Karpas-422 (cell line): ENCODE data around the gene SAMD13. TPM values are rescaled to one million over a fixed set of nuclear protein-coding genes. Genes with fewer than 3 reads are reported as not detected.

ENCODE experiments used
- DNase-seq: peaks from one replicate; pipeline ENCODE4 v3.0.0-alpha.2; 2015
- H2AFZ ChIP-seq: fragments of 200-600 bp; sonication (generic); 2 replicates; pipeline ENCODE4 v1.6.1; 2014; ENCODE audit warnings: antibody characterized with exemption, low read length, mixed read lengths
- H3K27ac ChIP-seq: fragments of 200-600 bp; sonication (generic); 2 replicates; pipeline ENCODE4 v1.5.1; 2014; ENCODE audit warnings: mild to moderate bottlenecking, low read length, moderate library complexity
- H3K27me3 ChIP-seq: fragments of 200-600 bp; sonication (generic); 2 replicates; pipeline ENCODE4 v1.6.1; 2014; ENCODE audit warnings: low read length, mixed read lengths
- H3K36me3 ChIP-seq: fragments of 200-600 bp; sonication (generic); 2 replicates; pipeline ENCODE4 v1.6.1; 2014; ENCODE audit warnings: low read length, mixed read lengths; ENCODE audit not compliant: insufficient read depth
- H3K4me1 ChIP-seq: fragments of 200-600 bp; sonication (generic); 2 replicates; pipeline ENCODE4 v1.6.1; 2014; ENCODE audit warnings: mild to moderate bottlenecking, low read length, mixed read lengths
- H3K4me2 ChIP-seq: fragments of 200-600 bp; sonication (generic); 2 replicates; pipeline ENCODE4 v1.6.1; 2014; ENCODE audit warnings: low read length, low read depth, mild to moderate bottlenecking; ENCODE audit not compliant: poor library complexity, severe bottlenecking
- H3K4me3 ChIP-seq: fragments of 200-600 bp; sonication (generic); 2 replicates; pipeline ENCODE4 v1.5.1; 2014; ENCODE audit warnings: mild to moderate bottlenecking, antibody characterized with exemption, low read length, mixed read lengths
- H3K79me2 ChIP-seq: fragments of 200-600 bp; sonication (generic); 2 replicates; pipeline ENCODE4 v1.6.1; 2014; ENCODE audit warnings: mild to moderate bottlenecking, low read length, mixed read lengths
- H3K9ac ChIP-seq: fragments of 200-600 bp; sonication (generic); 2 replicates; pipeline ENCODE4 v1.6.0; 2014; ENCODE audit warnings: low read length
- H3K9me2 ChIP-seq: fragments of 200-600 bp; sonication (generic), shearing (Covaris generic); replicated peaks from 2 replicates; pipeline ENCODE4 v1.6.0; 2014; ENCODE audit warnings: mild to moderate bottlenecking, low read length, moderate library complexity; ENCODE audit not compliant: insufficient read depth
- H3K9me3 ChIP-seq: fragments of 300-700, 200-600 bp; sonication (generic); 2 replicates; pipeline ENCODE4 v1.6.1; 2014; ENCODE audit warnings: low read length, mixed read lengths
- H4K20me1 ChIP-seq: fragments of 200-600 bp; sonication (generic); 2 replicates; pipeline ENCODE4 v1.6.1; 2014; ENCODE audit warnings: mild to moderate bottlenecking, antibody characterized with exemption, low read length, low read depth; ENCODE audit not compliant: insufficient read depth
- total RNA-seq: library from RNA; depleted of rRNA; stranded (reverse); fragments of >200 nt; shearing (Covaris generic); gene quantifications from 2 replicates; pipeline ENCODE4 v1.2.3, GENCODE V29; 2014; ENCODE audit warnings: low replicate concordance

Gene SAMD13
- total RNA-seq, 1 experiment from 2014 or later = 3.1 TPM

DNA sequence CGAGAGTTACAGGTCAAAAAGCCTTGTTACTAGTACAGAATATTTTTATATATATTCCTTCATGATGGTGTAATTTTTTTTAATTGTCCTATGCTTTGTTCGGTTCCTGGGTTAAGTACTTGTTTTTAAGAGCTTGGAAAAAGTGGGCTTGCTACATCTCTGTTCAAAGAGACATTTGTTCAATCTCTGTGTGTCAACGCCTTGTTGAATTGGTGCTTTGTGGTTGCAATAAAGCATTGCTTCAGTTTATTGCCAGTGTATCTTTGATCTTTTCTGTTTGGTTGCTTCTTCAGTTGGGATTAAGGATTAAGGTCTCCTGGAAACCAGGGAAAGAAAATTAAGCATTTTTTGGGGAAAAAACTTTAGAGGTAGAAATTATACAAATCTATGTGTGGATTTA is 49.0 kb downstream of the SAMD13 start:
- no peak overlapping the region for H3K4me2 ChIP-seq
- no peaks in the 10 kb centered on the region for H3K9me3 ChIP-seq
- no peaks in the 10 kb centered on the region for H3K79me2 ChIP-seq
- no peaks in the 10 kb centered on the region for H3K36me3 ChIP-seq
- H2AFZ ChIP-seq = no peak overlapping the region
- H3K9ac ChIP-seq = no peak overlapping the region
- H4K20me1 ChIP-seq = no peaks in the 10 kb centered on the region
- H3K27ac ChIP-seq = no peak overlapping the region
- H3K4me1 ChIP-seq = no peaks in the 10 kb centered on the region
- H3K27me3 ChIP-seq = no peaks in the 10 kb centered on the region
- no peak for DNase-seq
- no peaks in the 10 kb centered on the region for H3K9me2 ChIP-seq
- H3K4me3 ChIP-seq = no peak overlapping the region

DNA sequence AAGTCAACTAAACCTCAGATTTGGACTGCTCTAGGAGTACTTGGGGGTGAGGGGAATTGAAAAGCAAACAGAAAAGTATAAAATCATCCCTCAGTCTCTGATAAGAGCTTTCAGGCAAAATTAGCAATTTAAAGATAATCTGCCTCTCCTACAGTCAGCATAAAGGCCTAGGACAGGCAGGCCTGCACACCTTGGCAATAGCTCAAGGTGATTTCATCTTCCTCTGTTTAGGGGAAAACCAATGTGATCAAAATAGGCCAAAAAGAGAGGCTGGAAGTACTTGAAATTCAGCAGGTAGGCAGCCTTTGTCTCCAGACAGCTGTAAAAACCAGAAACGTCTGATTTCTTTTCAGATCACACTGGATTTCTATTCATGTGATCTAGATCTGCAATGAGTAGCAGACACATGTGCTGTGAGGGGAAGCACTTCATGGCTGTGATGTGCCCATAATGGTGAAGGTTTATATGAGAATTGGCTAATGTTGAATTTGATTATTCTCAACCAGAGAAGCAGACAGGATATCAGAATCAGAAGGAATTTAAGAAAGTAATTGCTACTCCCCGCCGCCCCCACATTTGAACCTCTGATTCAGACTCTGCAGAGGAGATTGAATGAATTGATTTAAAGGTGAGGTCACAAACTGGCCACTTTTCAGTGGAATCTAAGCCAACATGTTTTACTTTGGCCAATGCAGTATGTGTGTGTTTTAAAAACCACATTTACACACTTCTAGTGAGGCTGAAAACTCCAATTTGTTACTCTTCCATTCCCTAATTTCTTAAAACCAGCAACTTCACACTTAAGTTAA is 51.0 kb downstream of the SAMD13 start:
- H3K4me2 ChIP-seq = no peak overlapping the region
- no peaks in the 10 kb centered on the region for H3K27me3 ChIP-seq
- no peak for DNase-seq
- H2AFZ ChIP-seq = no peak overlapping the region
- no peak overlapping the region for H3K9ac ChIP-seq
- no peak overlapping the region for H3K27ac ChIP-seq
- no peaks in the 10 kb centered on the region for H3K9me2 ChIP-seq
- H3K36me3 ChIP-seq = no peaks in the 10 kb centered on the region
- H4K20me1 ChIP-seq = no peaks in the 10 kb centered on the region
- H3K4me1 ChIP-seq = no peaks in the 10 kb centered on the region
- H3K79me2 ChIP-seq = no peaks in the 10 kb centered on the region
- no peak overlapping the region for H3K4me3 ChIP-seq
- no peaks in the 10 kb centered on the region for H3K9me3 ChIP-seq

DNA sequence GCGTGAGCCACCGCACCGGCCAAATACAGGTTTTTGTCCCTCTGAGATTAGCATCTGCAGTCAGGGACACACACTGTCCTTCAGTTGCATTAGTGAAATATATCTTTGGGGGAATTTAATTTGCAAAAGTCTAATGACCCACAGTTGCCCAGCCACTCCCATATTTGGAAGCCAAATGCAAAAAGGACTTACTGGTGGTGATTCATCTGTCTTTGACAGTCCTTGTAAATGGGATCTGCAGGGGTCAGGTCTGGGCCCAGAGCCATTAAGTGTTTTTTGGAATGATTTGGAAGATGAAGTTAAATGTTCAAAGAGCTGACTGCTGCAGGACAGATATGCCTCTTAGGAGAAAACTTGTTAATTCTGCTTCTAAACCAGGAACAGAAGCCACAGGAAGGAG is 52.2 kb downstream of the SAMD13 start:
- H3K79me2 ChIP-seq = no peaks in the 10 kb centered on the region
- H3K9me3 ChIP-seq = no peaks in the 10 kb centered on the region
- no peak overlapping the region for H3K9ac ChIP-seq
- no peak overlapping the region for H2AFZ ChIP-seq
- no peak overlapping the region for H3K27ac ChIP-seq
- H3K36me3 ChIP-seq = no peaks in the 10 kb centered on the region
- no peak overlapping the region for H3K4me2 ChIP-seq
- no peaks in the 10 kb centered on the region for H3K9me2 ChIP-seq
- no peaks in the 10 kb centered on the region for H3K4me1 ChIP-seq
- H3K4me3 ChIP-seq = no peak overlapping the region
- DNase-seq = no peak
- no peaks in the 10 kb centered on the region for H3K27me3 ChIP-seq
- H4K20me1 ChIP-seq = no peaks in the 10 kb centered on the region

DNA sequence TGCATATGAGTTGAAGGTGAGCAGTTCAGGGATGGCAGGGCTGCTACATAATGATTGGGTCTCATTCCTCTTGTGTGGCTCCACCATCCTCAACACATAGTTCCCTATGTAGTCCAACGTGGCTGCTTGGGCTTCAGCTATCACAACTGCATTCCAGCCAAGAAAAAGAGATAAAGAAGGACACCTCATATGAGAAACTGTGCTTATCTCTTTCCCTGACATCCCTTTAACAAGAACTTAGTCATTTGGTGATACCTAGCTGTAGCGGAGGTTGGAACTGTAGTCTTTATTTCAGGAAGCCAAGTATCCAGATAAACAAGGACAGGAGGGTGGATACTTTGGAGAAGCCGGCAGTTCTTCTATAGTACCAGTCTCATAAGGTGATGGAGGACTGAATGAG is 54.0 kb downstream of the SAMD13 start:
- H3K9me2 ChIP-seq = no peaks in the 10 kb centered on the region
- no peak overlapping the region for H3K4me2 ChIP-seq
- no peaks in the 10 kb centered on the region for H3K79me2 ChIP-seq
- no peaks in the 10 kb centered on the region for H3K36me3 ChIP-seq
- H3K9me3 ChIP-seq = no peaks in the 10 kb centered on the region
- DNase-seq = no peak
- no peak overlapping the region for H3K27ac ChIP-seq
- H4K20me1 ChIP-seq = no peaks in the 10 kb centered on the region
- no peaks in the 10 kb centered on the region for H3K4me1 ChIP-seq
- no peak overlapping the region for H2AFZ ChIP-seq
- H3K9ac ChIP-seq = no peak overlapping the region
- H3K4me3 ChIP-seq = no peak overlapping the region
- H3K27me3 ChIP-seq = no peaks in the 10 kb centered on the region

DNA sequence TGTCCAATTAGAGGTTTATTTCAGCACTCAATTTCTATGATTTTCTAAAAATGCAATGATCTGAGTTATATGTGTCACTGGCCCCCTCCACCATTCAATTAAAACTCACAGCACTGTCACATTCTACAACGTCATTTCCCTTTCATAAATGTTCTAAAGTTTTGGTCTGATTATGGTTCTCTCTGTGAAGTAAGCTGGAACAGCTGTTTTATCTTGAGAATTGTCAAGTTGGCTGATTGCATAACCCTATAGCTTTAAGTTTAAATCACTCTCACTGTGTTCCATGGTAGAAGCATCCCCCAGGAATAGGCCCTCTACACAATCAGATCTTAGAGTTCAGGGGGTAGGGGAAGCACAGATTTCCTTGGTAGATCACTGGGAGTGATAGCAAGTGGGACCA is 55.4 kb downstream of the SAMD13 start:
- Histone ChIP-seq H3K9me2 (no peaks in the 10 kb centered on the region), H4K20me1 (no peaks in the 10 kb centered on the region), H3K9me3 (no peaks in the 10 kb centered on the region)

DNA sequence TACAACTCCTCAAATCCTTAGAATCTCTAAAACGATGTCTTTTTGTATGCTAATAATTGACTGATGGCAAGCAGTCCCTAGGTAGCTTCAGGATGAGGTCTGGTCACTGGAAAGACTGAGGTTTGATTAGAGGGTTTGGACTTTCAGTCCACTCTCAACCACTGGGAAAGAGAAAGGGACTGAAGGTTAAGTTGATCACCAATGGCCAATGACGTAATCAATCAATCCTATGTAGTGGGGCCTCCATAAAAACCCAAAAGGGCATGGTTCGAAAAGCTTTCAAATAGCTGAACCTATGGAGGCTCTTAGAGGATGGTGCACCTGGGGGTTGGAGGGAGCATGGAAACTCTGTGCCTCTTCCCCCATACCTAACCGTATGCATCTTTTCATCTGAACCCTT is 57.2 kb downstream of the SAMD13 start:
- no peak for DNase-seq
- Histone ChIP-seq H4K20me1 (no peaks in the 10 kb centered on the region), H3K9me2 (no peaks in the 10 kb centered on the region), H3K36me3 (no peaks in the 10 kb centered on the region), H3K4me3 (no peak overlapping the region), H3K9ac (no peak overlapping the region), H3K4me2 (no peak overlapping the region), H3K27ac (no peak overlapping the region), H2AFZ (no peak overlapping the region), H3K9me3 (no peaks in the 10 kb centered on the region), H3K79me2 (no peaks in the 10 kb centered on the region), H3K27me3 (no peaks in the 10 kb centered on the region), H3K4me1 (no peaks in the 10 kb centered on the region)

More for the DNA sequence above, 55.4 kb downstream of the SAMD13 start:
- no peak overlapping the region for H3K9ac ChIP-seq
- no peaks in the 10 kb centered on the region for H3K4me1 ChIP-seq
- no peak overlapping the region for H2AFZ ChIP-seq
- H3K4me2 ChIP-seq = no peak overlapping the region
- H3K79me2 ChIP-seq = no peaks in the 10 kb centered on the region
- no peaks in the 10 kb centered on the region for H3K27me3 ChIP-seq
- no peak overlapping the region for H3K4me3 ChIP-seq
- DNase-seq = no peak
- H3K27ac ChIP-seq = no peak overlapping the region
- no peaks in the 10 kb centered on the region for H3K36me3 ChIP-seq

DNA sequence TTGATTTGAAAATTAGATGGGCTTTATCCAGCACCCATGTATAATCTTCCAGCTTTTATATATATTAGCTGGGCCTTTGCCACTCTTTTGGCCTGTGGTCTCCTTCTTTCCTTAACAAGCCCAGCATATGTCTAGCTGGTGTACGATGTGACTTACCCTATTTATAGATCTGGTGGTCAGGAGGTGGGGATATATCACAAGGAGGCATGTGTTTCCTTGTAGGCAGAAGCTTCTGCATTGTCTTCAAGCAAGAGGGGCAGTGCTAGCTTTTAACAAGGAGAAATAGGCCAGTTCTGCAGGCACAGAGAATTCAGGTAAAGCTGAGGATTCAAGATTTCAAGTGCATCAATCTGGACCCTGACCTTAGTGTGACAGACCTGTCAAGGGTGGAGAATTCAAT is 58.8 kb downstream of the SAMD13 start:
- no peaks in the 10 kb centered on the region for H3K36me3 ChIP-seq
- no peaks in the 10 kb centered on the region for H4K20me1 ChIP-seq
- no peaks in the 10 kb centered on the region for H3K79me2 ChIP-seq
- no peaks in the 10 kb centered on the region for H3K9me2 ChIP-seq
- no peak overlapping the region for H2AFZ ChIP-seq
- H3K4me2 ChIP-seq = no peak overlapping the region
- H3K4me3 ChIP-seq = no peak overlapping the region
- DNase-seq = no peak
- no peaks in the 10 kb centered on the region for H3K4me1 ChIP-seq
- H3K27ac ChIP-seq = no peak overlapping the region
- no peaks in the 10 kb centered on the region for H3K27me3 ChIP-seq
- H3K9me3 ChIP-seq = no peaks in the 10 kb centered on the region
- no peak overlapping the region for H3K9ac ChIP-seq

DNA sequence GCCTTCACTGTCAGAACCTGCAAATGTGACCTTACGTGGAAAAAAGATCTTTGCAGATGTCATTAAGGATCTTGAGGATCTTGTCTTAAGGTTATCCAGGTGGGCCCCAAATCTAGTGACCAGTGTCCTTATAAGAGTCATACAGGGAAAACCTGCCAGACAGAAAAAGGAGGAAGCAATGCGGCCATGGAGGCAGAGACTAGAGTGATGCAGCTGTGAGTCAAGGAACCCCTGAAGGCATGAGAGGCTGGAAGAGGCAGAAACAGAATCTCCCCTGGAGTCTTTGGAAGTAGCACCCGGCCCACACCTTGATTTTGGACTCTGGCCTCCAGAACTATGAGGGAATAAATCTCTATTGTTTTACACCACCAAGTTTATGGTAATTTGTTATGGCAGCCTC is 60.3 kb downstream of the SAMD13 start:
- Histone ChIP-seq H3K4me3 (no peak overlapping the region), H3K9ac (no peak overlapping the region), H2AFZ (no peak overlapping the region), H3K4me2 (no peak overlapping the region), H3K9me2 (no peaks in the 10 kb centered on the region), H3K27ac (no peak overlapping the region), H3K79me2 (no peaks in the 10 kb centered on the region), H3K9me3 (no peaks in the 10 kb centered on the region), H4K20me1 (no peaks in the 10 kb centered on the region), H3K4me1 (no peaks in the 10 kb centered on the region), H3K36me3 (no peaks in the 10 kb centered on the region), H3K27me3 (no peaks in the 10 kb centered on the region)
- no peak for DNase-seq
